GM20431 (cell line): ENCODE results near the gene LGALS12.

Source experiments
- in situ Hi-C: fragments of 300-500 bp; cut with MseI, MboI; formaldehyde crosslinking; loops from one replicate; pipeline ENCODE4 v1.15.0; 2020; ENCODE audit warnings: low sequenced_read_pairs; ENCODE audit not compliant: unreplicated experiment

The LGALS12 gene

DNA sequence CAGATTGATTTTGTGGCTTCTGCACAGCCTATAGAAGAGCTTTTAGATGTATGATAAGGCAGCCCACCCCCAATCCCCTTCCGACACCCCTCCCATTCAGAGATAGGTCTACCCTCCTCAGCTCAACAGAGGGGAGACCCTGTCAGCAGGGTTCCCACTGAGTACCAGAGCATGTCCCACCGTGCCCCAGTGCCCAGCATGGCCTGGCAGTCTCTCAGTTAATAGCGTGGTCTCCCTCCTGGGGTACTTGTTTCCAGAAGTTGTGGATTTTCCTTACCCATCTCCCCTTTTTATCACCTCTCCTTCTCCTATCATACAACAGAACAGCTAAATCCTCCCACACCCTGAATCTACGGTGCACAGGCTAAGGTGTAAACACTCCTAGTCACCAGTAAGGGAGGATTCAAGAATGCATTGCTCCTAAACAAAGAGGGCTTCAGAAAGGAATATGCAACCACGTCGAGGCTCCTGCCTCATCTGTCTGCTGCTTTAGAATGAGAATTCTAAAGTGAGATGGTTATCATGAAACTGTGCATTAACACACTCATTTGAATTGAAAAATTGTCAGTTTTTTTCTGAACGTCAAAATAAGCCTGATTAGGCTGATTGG, 50.6 kb downstream of the LGALS12 start:
- in situ Hi-C loops = no loop called here

DNA sequence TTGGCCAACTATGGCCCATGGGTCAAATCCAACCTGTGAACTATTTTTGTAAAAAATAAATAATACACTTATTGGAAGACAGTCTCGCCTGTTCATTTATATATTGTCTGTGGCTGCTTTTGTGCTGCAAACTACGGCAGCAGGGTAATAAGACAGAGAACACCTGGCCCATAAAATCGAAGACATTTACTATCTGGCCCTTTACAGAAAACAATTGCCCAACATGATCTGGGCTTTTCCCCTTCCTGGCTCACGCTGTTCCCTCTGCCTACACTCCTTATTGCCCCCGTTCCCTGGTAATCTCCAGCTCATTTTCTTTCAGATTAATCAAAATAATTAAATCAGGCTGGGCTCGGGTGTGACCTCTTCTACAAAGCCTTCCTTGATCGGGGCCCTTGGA, 51.7 kb downstream of the LGALS12 start:
- in situ Hi-C loops = no loop called here

DNA sequence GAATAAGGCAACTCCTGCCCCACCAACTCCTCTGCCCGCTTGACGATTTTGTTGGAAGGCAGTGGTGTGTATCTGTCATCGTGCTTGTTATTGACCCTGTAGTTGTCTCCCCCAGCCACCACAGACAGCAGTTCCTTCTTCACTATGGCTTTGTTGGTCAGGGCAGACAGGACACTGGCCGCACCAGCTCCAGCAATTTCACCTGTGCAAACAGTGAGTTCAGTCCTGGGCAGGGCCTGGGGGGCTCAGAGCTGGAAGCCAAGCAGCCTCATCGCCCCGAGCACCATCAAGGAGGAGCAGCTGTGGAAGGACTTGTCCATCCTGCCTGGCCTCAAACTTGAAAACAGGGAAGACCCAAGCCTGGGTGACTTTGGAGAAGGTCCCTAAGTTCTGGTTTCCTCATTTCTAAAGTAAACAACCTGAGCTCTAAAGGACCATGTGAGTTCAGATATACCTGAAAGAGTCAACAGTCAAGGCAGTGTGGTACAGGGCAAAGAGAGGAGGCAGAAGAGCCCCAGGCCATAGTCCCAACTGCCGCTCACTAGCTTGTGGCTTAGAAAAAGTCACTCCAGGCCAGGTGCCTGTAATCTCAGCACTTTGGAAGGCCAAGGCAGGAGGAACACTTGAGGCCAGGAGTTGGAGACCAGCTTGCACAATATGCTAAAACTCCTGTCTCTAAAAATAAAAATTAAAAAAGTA, 52.7 kb downstream of the LGALS12 start:
- in situ Hi-C loops = no loop called here

DNA sequence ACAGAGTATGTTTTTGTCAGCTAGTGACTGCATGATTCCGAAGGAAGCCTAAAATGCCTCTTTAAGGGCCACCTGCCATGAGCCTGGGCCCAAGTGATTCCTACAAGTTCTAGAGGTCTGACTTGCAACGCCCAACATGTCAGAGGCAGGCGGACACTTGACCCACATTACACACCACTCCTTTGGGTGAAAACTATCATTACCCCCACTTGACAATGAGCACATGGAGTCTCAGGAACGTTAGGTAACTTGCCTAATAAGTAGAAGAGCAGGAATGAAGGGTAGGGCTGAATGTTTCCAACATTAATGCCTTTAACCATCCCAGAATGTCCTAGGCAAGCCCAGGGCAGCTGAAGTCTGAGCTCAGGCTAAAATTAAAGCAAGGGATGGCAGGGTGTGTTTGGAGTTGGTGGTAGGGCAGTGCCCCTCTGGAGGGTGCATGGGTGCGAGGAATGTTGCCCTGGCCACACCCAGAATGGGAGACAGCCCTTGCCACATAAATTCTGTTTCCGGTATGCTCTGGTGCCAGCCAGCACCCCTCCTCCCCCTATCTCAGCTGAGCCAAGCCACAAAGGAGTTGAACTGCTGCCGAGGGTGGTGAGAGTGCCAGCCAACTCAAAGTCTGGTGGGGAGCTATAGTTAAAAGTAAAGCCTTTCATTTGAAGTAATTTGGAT, 54.8 kb downstream of the LGALS12 start:
- in situ Hi-C loops = no loop called here

DNA sequence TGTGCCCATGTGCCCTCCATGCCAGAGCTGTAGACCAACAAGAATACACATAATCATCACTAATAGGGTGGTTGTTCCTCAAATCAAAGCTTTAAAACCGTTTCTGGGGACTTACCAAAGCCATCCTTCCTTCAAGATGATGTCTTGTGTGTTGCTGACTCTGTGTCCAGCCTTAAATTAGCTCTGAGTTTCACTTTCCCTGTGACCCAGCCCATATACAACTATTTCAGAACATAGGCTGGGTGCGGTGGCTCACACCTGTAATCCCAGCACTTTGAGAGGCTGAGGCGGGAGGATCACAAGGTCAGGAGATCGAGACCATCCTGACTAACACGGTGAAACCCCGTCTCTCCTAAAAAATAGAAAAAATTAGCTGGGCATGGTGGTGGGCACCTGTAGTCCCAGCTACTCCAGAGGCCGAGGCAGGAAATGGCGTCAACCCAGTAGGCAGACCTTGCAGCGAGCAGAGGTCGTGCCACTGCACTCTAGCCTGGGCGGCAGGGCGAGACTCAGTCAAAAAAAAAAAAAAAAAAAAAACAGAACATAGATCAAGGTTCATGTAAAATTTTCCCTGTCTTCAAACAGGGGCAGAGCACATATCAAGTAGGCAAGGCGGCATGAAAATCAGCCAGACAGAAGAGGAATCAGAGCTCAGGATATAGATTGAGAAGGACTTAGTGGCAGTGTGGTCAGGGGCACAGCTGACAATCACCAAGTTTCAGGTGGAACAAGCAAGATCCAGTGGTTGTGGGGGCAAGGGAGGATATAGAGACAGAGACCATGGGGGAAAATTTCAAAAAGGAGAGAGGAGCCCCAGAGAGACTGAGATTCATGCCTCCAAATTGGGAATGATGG, 57.5 kb downstream of the LGALS12 start, which contains the start of gene PLAAT2:
PLAAT2 (minus strand) TSS at position 179 of the 855 bp plus-strand sequence; CDS start at position 124, 55 bp downstream.
- in situ Hi-C loops = no loop called here

DNA sequence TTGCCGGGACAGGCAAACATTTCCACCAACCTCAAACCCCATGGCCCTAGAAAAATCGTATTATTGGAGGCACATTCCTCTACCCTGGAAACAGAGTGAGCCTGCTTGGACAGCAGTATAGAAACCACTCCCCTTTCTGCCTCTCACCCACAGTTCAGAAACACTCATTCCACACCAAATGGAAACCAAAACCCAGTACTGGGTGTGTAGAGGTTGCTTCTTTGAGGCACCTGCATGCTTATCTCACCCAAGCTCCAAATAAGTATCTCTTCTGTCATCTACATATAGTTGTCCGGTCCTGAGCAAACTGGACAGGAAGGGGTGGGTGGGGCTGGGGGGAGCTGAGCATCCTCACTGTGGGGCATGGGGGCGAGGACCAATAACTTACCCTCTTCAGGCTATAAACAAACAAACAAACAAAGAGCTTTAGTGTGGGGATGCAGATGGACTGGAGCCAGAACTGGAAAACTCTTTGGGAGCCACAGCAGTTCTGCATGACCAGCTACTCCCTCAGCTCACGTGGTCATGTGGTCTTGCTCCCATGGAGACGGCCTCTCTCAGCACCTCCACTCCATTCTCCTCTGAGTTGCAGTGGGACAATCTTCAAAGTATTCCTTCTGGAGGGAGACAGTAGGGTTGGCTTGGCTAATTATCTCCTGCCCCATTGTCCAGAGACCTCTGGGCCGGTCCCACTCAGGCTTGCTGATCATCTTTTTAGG, 58.3 kb downstream of the LGALS12 start:
- in situ Hi-C loops = no loop called here

DNA sequence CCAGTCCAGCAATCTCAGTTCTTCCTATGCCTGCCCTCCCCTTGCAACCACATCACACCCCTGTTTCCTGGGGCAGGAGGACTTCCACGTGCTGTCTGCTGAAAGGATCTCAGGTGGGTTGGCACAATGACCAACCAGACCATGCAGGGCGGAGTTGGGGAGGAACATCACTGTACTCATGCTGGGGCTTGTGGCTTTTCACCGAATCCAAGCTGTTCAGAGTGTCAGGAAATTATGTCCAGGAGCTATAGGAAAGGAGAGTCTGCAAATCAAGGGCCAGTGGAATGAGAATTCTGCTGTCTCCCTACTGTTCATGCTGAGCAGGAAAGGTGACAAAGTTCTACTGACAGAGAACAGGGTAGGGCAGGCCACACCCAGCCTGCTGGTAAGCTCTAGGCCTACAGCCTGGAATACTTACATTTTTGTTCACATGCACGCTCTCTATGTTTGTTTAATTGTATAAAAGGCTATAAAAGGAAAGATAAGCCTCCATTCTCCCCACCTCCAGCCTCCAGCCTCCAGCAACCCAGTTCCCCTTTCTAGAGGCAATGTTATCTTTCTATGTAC, 59.0 kb downstream of the LGALS12 start:
- in situ Hi-C loops = no loop called here
